GM10248 (cell line): Measurements from ENCODE around the gene SPTAN1.

Source experiments
- CTCF ChIA-PET: fragments of 300-600 bp; sonication (Branson Sonifier 250); formaldehyde crosslinking; extraction: SDS; loops from one replicate; lab custom pipeline; 2021; ENCODE audit warnings: antibody characterized with exemption; lab: Yijun Ruan, JAX
- POLR2A ChIA-PET: fragments of 350-650 bp; sonication (Branson Sonifier 250); formaldehyde crosslinking; extraction: SDS; loops from one replicate; lab custom pipeline; 2020; ENCODE audit warnings: antibody characterized with exemption; lab: Yijun Ruan, JAX
- DNase-seq: peaks from one replicate; pipeline ENCODE4 v3.0.0; 2012; ENCODE audit errors: extremely low spot score
- CTCF ChIP-seq: IDR thresholded peaks from 2 replicates; pipeline ENCODE4 v1.5.1; 2012; ENCODE audit warnings: mild to moderate bottlenecking, low read depth; ENCODE audit errors: extremely low read depth, missing control alignments, control extremely low read depth

Gene SPTAN1

GRCh38 chr9:128558431-128559310 is 6.3 kb downstream of the SPTAN1 start:
- no peak for TF ChIP-seq CTCF
- POLR2A ChIA-PET: interaction anchor here (0.6 kb wide), 1 partner anchor 377 kb away, joined by 4 read pairs; no protein-coding TSS in a partner anchor

GRCh38 chr9:128565578-128565977 is 13.2 kb downstream of the SPTAN1 start:
- CTCF ChIA-PET: interaction anchor here (0.9 to 1.4 kb wide), 3 partner anchors 13 to 25 kb away, joined by 3 to 4 read pairs (median 3); no protein-coding TSS in a partner anchor
- POLR2A ChIA-PET: interaction anchor here (1.2 to 1.3 kb wide), 2 partner anchors 13 to 68 kb away, joined by 3 to 8 read pairs; partner anchors contain the start of gene SPTAN1
- no peak for DNase-seq
- TF ChIP-seq CTCF: no peak

More at GRCh38 chr9:128558431-128559310, 6.3 kb downstream of the SPTAN1 start:
- CTCF ChIA-PET: no interaction called here
- DNase-seq: peak; percentile 75

- POLR2A ChIA-PET: interaction anchor here (1.2 kb wide), 1 partner anchor 16 kb away, joined by 3 read pairs; the partner anchor contains the start of gene SPTAN1
- DNase-seq: no peak
- CTCF ChIA-PET: interaction anchor here (0.9 to 1.4 kb wide), 2 partner anchors 11 to 47 kb away, joined by 3 read pairs; no protein-coding TSS in a partner anchor
- no peak for TF ChIP-seq CTCF
Measured at GRCh38 chr9:128568470-128569078, 16.2 kb downstream of the SPTAN1 start.

- ChIA-PET POLR2A (no interaction called here), CTCF (interaction anchor here (1.6 kb wide), 1 partner anchor 20 kb away, joined by 3 read pairs; no protein-coding TSS in a partner anchor)
- TF ChIP-seq CTCF: no peak
- DNase-seq: no peak
Measured at GRCh38 chr9:128575469-128575868, 23.1 kb downstream of the SPTAN1 start.

GRCh38 chr9:128575916-128576315 is 23.5 kb downstream of the SPTAN1 start:
- DNase-seq: no peak
- ChIA-PET POLR2A (interaction anchor here (0.6 kb wide), 1 partner anchor 92 kb away, joined by 3 read pairs; no protein-coding TSS in a partner anchor), CTCF (interaction anchor here (1.6 kb wide), 1 partner anchor 20 kb away, joined by 3 read pairs; no protein-coding TSS in a partner anchor)
- TF ChIP-seq CTCF: no peak

- POLR2A ChIA-PET: no interaction called here
- CTCF ChIA-PET: interaction anchor here (2.8 kb wide), 1 partner anchor 32 kb away, joined by 10 read pairs; no protein-coding TSS in a partner anchor
- TF ChIP-seq CTCF: no peak
- no peak for DNase-seq
Measured at GRCh38 chr9:128577206-128577605, 24.8 kb downstream of the SPTAN1 start.
